ENCODE data around the gene CRTC1.

CRTC1 gene

DNA sequence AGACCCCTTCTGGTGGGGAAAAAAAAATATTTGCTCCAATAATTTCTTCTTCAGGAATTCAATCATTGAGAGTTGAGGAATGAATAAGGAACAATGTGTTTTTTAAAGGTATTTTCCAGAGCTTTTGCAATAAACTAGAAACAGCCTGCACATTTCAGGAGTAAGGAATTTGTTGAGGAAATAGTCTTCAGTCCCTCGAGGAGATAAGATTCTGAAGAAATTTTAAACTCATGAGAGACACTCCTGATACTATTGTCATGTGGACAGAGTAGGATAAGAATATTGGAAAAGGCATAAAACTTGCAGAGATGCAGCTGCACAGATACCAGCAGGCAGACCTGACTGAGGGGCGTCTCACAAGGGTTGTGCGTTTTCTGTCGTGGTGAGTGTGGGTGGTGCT lies 71.0 kb downstream of the CRTC1 start:
- DNase-seq, result no peak

DNA sequence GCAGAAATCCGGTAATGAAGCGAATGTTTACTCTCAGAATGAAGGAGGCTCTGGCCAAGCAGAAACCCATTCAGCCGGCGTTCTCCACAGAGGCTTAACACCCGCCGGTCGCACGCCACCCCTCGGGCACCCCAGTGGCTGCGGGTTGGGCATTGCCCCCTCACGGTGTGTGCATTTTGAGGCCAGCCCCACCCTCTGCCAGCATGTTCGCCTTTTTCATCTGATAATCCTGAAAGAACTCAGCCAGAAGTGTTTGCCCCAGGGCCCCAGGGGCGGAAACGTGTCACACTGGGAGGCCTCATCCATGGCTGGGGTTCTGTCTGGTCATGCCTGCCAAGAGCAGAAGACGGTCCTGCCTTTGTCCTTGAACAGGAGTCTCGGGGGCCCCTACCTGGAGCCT lies 73.4 kb downstream of the CRTC1 start:
- DNase-seq, result peak; percentile 12

DNA sequence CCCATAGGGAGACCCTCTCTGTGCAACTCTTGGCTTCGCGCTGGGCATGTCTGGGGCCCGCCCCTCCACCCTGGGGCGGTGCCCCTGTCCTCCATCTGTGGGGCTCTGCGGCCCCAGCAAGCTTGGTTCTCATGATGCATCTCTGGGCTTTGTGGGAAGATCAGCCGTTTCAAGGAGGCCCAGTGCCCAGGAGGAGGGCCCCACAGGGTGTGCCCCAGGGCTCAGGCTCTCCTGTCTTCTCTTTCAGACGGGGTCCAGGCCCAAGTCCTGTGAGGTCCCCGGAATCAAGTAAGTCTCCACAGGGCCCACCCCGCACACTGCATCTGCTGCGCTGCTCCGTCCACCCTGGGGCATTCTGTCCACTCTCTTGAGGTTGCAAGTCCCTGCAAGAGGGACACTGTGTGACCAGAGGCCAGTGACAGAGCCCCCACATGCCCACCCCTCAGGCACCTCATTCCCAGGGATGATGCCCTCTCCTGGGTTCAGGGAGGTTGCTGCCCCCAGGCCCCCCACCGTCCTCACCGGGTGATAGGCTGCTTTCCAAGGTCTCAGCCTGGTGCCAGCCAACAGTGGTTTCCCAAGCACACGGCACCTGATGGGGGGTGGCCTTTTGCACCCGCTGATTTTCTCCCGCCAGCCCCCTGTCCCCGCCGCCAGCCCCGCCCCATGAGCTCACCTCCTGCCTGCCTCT lies 76.0 kb downstream of the CRTC1 start:
- DNase-seq, result no peak

DNA sequence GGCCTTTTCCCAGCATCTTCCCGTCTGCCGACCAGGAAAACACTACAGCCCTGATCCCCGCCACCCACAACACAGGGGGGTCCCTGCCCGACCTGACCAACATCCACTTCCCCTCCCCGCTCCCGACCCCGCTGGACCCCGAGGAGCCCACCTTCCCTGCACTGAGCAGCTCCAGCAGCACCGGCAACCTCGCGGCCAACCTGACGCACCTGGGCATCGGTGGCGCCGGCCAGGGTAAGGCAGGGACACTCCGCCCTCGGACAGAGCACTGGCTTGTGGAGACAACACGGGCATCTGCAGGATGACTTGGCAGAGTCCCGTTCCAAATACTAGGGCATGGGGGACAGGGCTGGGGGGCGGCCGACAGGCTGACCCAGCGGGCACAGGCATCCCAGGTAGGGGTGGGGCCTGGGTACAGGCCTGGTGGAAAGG lies 76.5 kb downstream of the CRTC1 start:
- no peak for DNase-seq

DNA sequence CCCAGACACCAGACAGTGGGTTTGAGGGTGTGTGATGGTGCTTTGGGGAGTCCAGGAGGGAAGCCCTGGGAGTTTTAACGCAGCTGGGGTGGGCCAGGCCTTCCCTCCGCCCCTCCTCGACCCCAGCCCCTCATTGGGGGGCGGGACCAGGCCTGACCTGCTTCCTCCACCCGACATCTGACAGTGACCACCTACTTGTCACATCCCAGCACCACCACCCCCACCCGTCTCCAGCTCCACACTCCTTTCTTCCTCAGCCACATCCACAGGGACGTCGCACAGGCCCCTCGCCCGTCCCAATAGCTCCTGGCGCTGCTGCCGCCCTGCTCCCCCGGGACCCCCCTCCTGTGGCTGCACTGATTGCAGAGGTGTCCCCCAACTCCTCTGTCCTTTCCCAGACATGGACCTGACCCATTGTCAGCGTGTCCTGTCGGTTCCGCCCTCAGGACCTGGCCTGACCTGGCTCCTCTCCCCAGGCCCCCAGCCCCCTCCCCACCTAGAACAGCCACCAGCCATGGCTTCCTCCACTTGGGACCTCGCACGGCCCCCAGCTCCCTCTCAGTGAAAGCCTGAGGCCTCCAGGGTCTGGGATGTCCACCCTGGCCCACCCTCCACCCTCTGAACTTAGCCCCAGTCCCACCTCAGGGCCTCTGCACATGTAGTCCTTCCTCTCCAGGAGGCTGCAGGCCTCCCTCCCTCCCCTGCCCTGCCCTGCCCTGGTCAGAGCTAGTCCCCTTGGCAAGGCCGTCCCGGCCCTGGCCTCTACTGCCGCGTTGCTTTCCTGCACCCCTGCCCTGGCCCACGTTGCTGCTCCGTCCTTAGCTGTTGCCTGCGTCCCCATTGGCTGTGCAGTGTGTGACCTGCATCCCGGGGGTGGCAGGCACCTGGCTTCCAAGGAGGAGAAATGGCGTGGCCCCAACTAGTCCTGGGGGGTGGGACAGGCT lies 77.2 kb downstream of the CRTC1 start:
- no peak for DNase-seq

DNA sequence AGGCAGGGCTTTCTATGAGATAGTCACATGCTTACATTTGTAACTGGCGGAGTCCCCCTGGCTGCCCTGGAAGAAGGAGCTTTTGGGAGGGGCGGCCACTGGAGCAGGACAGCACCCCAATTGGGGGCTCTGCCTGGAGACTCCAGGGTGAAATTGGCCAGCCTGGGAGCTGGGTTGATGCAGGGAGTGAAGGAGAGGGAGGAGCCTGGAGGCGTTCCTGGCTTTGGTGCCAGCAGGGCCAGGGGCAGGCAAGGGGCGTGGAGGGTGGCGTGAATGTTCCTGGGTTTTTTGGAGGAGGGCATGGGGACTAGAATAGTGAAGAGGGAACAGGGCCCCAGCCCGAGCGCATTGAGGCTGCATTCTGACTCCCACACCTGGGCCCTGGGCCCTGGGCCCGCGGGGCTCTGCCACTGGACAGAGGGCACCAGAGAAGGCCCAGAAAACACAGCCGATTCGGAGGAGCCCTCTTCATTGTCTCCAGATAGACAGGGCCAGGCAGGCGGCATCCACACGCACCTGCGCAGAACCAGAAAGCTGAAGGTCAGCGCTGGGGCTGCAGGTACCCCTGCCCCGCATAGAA lies 78.1 kb downstream of the CRTC1 start:
- DNase-seq, result no peak

DNA sequence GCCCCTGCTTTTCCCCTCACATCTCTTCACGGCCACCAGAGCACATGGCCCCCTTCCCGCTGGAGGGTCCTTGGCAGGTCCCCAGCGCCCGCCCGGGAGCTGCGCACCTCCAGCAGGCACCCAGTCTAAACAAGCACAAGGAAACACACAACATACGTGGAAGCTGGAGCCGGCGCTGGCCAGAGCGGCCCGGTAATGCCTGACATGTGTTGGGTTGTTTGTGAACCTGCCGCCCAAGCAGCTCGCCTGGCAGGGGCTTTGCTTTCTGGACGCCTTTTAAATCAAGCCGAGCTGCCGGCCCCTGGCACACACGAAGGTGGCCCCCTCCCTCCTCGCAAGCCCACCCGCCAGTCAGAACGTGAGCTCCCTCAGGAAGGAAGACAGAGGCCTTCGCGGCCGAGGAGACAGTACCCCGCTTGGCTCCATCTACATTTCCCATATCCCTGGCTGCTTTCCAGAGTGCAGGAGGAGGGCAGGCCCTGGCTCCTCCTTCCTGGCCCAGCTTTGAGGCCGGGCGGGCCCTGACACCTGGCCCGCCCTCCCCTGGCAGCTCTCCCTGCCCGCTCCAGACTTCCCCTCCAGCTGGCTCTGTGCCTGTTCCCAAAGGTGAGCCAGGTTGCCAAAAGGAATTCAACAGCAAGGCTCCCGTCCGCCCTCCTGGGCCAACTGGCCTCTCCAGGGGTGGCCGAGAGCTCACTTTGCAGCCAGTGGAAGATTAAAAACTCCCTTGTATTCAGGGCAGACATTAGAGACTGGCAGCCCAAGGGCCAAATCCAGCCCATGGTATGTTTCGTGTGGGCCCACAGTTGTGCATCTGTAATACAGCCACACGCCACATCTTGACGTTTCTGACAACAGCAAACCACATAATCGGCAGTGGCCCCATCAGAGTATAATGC lies 78.9 kb downstream of the CRTC1 start:
- peak; percentile 87 for DNase-seq

DNA sequence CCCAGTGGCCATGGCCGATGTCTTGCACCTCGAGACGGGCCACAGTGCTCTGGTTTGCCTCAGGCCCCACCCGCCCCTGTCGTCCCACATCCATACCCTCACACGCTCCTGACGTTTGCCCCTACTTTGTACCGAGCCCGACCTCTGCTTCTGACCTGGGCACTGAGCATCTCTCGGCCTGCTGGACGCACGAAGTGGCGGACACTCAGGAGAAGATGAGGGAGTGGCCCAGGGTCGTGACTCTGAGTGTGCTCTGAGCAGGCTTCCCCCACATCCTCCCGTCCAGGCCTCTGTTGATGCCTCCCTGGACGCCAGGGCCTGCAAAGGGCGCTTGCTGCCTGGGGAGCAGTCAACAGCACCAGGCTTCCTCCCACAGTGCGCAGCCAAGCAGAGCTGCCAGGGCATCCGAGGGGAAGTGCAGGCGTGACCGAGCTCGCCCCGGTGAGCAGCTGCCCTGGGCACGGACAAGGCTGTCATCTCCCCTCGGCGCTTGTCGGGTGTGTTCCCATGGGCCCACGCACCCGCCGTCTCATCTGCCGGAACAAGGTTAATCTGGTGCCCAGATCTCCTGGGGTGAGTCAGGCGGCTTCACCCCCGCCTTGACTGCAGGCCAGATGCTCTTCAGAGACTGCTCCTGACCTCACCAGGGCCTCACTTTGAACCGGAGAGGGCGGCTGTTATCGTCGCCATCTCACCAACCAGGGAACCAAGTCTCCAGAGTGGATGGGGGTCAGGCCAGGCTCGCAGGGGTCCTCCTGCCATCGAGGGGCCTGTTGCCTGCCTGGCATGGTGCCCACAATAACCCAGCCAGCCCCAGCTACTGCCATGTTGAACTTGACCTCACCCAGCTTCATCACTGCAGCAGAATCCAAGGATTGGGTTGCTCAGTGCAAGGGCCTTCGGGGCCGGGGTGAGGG lies 80.5 kb downstream of the CRTC1 start:
- no peak for DNase-seq

DNA sequence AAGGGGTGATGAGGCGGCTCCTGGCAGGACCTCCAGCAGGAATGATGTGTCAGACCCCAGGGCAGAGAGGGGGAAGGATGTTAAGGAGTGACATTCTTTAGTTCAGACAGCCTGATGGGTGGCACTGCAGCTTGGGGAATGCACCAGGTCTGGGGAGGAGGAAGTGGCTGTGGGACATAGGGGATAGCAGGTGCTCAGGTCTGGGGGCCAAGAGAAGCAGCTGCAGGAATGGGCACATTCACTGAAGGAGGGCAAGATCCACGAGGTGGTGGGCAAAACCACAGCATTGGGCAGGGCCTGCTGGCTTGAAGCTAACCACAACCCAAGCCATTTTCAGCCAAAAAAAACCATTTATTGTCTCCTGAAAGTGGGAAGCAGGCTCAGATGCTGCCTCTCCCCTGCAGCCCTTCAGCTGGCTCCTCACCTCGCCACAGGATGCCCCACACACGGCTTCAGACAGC lies 81.1 kb downstream of the CRTC1 start:
- DNase-seq, result no peak

DNA sequence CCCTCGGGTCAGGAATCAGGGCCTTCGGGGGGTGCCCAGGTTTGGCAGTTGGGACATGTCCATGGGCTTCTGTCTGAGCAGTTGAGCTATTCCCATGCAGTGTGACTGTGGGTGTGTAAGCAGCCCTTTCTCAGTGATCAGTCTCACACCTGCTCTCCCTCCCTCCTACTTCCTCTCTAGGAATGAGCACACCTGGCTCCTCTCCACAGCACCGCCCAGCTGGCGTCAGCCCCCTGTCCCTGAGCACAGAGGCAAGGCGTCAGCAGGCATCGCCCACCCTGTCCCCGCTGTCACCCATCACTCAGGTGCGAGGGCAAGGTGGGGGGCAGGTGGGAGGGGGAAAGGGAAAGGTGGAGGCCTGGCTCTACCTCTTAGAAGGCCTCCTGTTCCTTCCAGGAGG lies 81.7 kb downstream of the CRTC1 start:
- peak; percentile 53 for DNase-seq

DNA sequence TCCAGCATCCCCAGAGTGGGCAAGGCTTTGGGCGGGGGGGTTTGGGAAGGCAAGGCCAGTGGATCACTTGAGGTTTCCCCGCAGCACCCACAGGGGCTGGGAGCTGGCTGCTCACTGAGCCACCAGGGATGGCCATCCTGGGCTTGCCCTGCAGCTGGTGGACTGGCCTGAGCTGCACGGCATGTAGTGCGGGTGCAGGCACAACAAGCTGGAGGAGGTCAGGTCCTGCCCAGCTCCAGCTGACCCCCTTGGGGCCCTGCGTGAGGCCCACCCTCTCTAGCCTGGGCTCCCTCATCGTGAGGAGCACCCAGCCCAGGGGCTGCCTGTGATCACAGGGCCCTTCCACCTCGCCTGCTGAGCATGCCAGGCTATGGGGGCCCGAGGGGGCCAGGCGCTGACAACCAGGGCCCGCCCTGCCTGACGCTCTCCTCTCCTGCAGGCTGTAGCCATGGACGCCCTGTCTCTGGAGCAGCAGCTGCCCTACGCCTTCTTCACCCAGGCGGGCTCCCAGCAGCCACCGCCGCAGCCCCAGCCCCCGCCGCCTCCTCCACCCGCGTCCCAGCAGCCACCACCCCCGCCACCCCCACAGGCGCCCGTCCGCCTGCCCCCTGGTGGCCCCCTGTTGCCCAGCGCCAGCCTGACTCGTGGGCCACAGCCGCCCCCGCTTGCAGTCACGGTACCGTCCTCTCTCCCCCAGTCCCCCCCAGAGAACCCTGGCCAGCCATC lies 84.7 kb downstream of the CRTC1 start:
- no peak for DNase-seq

DNA sequence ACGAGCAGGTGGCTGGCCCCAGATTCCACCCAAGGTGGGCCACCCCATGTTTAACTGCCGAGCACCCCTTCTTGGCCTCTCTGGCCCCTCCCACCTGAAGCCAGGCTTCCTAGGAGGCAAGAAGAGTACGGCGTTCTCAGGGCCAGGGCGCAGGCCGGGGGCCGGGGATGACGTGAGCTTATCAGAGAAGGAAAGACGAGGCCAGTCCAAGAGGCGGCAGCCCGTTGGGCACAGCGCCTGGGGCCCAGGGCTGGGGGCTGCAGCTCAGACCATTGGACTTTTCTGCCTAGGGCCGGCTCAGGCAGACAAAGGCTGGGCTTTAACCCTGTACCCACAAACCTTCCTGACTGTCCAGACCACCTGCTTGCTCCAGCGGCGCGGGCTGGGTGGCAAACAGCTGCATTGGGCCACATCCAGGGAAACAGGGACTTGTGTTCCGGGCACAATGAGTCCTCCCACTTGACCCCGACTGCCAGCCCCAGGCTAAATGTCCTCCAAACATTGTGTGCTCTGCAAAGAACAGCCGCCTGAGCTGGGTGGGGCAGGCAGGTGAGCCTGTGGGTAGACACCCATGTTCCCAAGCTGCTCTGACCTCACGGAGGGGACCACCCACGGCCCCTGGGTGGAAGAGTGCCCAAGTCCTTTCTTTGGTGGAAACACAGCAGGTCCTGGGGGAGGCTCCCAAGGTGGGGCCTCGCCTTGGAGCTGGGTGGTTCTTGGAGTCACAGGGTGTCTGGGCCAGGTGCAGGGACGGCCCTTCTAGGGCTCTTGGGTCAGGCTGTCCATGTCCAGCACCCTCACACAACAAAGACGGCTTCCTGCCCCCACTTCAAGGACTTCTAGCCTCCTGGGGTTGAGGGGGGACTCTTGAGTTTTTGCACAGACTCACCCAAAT lies 85.8 kb downstream of the CRTC1 start:
- peak; percentile 22 for DNase-seq

DNA sequence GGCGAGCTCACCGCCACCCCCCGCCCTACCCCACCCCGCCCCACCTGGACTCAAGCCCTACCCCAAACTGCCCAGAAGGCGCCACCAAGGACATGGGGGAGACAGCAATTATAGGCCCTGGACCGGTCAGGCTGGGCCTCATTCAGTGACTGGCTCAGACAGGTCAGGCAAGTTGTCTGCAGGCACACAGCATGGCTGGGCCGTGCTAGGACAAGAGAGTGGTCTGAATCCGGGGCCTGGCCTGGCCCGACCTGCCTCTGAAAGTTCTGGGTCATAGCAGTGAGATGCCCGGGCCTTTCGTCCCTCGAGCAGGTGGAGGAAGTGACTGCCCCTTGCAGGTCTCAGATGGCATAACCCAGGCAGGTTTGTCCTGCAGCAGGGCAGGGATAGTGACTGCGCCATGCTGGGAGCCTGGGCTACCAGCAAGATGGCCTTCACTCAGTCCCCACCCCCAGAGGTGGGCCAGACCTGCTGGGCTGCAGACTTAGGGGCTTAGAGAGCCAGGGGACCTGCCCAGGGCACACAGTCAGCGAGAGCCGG lies 86.6 kb downstream of the CRTC1 start:
- no peak for DNase-seq

DNA sequence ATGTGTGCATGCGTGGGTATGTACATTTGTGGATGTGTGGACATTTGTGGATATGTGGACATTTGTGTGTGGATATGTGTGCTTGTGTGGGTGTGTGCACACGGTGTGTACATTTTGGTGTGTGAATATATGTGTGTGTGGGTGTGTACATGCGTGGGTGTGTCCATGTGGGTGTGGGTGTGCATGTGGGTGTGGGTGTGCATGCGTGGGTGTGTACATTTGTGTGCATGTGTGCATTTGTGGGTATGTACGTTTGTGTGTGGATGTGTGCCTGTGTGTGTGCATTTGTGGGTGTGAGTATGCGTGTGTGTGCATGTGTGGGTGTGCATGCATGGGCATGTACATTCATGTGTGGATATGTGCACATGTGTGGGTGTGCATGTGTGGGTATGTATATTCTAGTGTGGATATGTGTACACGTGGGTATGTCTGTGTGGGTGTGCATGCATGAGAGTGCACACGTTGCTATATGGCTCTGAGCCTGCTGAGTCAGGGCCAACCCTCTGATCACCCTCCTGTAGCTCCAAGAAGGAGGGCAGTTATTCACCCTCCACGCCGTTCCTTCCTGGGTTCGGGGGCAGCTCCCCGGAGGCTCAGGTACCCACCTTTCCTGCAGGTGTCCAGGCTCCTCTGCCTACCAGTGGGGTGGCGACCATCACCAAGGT lies 87.3 kb downstream of the CRTC1 start:
- DNase-seq, result no peak

DNA sequence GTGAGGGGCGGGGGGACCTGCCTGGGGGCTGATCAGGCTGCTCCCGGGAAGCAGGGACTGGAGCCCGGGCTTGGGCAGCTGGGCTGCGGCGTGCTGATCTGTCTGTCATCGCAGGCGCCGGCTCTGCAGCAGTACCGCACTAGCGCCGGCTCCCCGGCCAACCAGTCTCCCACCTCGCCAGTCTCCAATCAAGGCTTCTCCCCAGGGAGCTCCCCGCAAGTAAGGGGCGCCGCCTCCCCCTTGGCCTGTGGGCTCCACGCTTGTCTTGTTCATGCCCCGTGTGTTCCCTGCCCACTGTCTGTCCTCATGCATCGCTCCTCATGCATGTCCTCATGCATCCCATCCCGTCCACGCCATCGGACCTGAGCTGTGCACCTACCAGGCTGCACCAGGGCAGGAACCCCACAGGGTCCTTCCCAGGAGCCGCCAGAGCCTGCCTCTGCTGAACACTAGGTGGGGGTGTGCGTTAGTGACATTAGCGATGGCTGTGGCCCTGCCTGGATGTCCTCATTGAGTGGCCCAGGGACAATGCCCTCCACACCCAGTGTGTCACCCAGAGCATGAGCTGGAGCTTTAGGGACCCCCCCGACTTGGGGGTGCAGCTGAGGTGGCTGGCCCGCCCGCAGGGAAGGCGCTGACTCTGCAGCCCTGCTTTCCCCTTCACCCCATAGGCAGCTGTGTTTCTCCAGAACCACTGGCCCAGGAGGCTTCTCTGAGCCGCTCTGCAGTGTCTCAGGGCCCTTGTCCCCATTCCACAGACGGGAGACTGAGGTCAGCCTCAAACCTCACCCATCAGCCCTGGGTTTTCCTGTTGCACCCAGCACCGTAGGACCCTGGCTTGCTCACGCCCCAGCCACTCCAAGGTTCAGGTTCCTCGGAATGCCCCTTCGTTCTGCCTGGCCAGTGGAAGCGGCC lies 88.1 kb downstream of the CRTC1 start:
- peak; percentile 25 for DNase-seq

DNA sequence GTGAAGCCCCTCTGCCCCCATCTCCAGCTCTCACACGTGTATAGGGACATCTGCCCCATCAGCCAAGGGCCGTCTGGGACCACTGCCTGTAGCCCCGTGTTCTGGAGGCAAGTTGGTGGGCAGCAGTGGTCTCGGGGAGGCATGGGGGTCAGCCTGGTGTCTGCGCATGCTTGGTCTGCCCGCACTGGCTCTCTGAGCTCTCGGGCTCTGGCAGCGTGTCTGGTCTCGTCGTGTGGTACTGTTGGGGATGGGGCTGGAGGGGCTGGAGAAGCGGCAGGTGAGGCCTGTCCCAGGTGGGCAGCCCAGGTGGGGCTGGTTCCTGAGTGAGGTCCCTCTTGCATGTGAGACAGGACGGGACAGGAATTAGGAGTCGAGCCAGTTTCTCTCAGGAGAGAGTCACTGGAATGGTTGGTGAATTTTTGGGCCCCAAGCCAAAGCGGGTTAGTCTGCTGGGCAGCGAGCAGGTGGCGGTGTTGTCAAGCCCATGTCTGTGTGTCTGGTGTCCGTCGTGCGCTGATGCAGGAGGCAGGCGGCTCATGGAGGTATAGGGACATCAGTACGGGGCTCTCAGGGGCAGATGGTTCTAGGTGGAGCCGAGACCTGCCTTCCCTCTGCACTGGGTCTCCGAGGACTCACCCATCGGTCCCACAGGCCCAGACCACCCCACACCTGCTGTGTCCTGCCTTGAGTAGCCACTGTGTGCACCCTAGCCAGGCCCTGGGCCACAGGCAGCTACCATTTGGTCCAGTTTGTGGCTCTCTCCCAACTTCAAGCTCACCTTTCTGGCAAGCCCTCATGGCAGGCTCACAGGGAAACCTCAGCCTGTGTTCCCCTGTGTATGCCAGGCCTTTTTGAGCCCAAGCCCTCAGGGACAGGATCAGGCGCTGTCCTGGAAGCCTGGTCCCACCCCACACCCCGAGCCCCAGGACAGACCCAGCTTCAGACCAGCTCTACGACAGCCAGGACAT lies 89.4 kb downstream of the CRTC1 start:
- no peak for DNase-seq

Data from COR-L47 (cell line).